Upper lobe of right lung (tissue), 1 donor: ENCODE measurements around the gene GAL3ST3. TPM values are rescaled to one million over a fixed set of nuclear protein-coding genes. Genes with fewer than 3 reads are reported as not detected.
A peak's percentile ranks its signal among the peaks of the same experiment; 100 is the strongest.

Source experiments
- ATAC-seq: fragments of 200-7000 bp; cut with Tn5 transposase; one replicate; pipeline ENCODE4 v1.9.1; 2020; ENCODE audit warnings: mild to moderate bottlenecking, moderate library complexity
- DNase-seq: peaks from one replicate; pipeline ENCODE4 v3.0.0-alpha.2; 2020
- H3K27ac ChIP-seq: fragments of 200-600 bp; one replicate; pipeline ENCODE4 v1.8.0; 2022
- H3K27me3 ChIP-seq: fragments of 200-600 bp; one replicate; pipeline ENCODE4 v1.8.0; 2022; ENCODE audit warnings: mild to moderate bottlenecking
- H3K36me3 ChIP-seq: fragments of 200-600 bp; one replicate; pipeline ENCODE4 v1.8.0; 2022
- H3K4me1 ChIP-seq: fragments of 200-600 bp; one replicate; pipeline ENCODE4 v1.8.0; 2022
- H3K4me3 ChIP-seq: fragments of 200-600 bp; one replicate; pipeline ENCODE4 v1.8.0; 2022; ENCODE audit warnings: mild to moderate bottlenecking
- H3K9me3 ChIP-seq: fragments of 200-600 bp; one replicate; pipeline ENCODE4 v1.8.0; 2022
- intact Hi-C: fragments of 100-400 bp; cut with DNase I; formaldehyde crosslinking; loops from one replicate; pipeline ENCODE4 v1.11.0; 2022
- total RNA-seq: library from RNA; stranded (reverse); fragmentation: NEBNext Ultra II Directional; extraction: Animal tissue kit (Norgen Biotek cat#: 25700); gene quantifications from one replicate; pipeline ENCODE4 v1.2.1, GENCODE V29; 2021
- TF ChIP-seq, protein P1 (sequence below): fragments of 200-600 bp; IDR thresholded peaks from one replicate; pipeline ENCODE4 v1.8.0; 2022; ENCODE audit warnings: antibody characterized with exemption
- donor health status: DM: no; HTN: yes; CAD: no; lungs with severe emphysema.

The GAL3ST3 gene
- total RNA-seq, 1 donor from 2014 or later: not detected

DNA sequence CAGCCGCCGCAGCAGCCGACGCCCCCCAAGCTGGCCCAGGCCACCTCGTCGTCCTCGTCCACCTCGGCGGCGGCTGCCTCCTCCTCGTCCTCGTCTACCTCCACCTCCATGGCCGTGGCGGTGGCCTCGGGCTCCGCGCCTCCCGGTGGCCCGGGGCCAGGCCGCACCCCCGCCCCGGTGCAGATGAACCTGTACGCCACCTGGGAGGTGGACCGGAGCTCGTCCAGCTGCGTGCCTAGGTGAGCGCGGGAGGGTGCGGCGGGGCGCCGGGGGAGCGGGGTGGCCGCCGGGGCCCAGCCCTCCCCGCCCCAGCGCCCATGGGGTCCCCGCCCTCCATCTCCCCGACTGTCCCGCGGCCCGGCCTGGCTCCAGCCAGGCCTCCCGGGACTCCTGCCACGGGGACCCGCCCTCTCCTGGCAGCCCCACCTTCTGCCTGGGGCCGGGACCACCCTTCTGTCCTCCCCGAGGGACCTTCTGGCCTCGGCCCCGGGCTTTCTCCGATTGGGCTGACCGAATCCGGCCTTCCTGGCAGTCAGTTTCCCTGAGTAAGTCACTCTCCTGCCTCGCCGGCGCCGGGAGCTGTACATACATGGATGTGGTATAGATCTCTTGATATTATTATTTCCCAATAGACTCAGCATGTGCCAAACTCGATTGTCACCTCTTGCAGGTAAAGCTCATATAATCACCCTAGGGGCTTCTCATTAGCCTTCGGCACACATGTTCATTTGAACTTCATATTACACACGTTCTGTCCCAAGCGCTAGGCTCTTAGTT lies 21.8 kb upstream of the GAL3ST3 start:
- TF ChIP-seq, protein P1, sequence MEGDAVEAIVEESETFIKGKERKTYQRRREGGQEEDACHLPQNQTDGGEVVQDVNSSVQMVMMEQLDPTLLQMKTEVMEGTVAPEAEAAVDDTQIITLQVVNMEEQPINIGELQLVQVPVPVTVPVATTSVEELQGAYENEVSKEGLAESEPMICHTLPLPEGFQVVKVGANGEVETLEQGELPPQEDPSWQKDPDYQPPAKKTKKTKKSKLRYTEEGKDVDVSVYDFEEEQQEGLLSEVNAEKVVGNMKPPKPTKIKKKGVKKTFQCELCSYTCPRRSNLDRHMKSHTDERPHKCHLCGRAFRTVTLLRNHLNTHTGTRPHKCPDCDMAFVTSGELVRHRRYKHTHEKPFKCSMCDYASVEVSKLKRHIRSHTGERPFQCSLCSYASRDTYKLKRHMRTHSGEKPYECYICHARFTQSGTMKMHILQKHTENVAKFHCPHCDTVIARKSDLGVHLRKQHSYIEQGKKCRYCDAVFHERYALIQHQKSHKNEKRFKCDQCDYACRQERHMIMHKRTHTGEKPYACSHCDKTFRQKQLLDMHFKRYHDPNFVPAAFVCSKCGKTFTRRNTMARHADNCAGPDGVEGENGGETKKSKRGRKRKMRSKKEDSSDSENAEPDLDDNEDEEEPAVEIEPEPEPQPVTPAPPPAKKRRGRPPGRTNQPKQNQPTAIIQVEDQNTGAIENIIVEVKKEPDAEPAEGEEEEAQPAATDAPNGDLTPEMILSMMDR: no peak
- Histone ChIP-seq H3K4me3 (peak overlapping the region; percentile 82), H3K36me3 (peaks cover 41% of the 10 kb centered on the region), H3K9me3 (no peaks in the 10 kb centered on the region), H3K27me3 (no peaks in the 10 kb centered on the region), H3K27ac (peak overlapping the region; percentile 83), H3K4me1 (peaks cover 26% of the 10 kb centered on the region)
- intact Hi-C loops: no loop called here
- peak; percentile 36 for ATAC-seq
- peak; percentile 78 for DNase-seq

DNA sequence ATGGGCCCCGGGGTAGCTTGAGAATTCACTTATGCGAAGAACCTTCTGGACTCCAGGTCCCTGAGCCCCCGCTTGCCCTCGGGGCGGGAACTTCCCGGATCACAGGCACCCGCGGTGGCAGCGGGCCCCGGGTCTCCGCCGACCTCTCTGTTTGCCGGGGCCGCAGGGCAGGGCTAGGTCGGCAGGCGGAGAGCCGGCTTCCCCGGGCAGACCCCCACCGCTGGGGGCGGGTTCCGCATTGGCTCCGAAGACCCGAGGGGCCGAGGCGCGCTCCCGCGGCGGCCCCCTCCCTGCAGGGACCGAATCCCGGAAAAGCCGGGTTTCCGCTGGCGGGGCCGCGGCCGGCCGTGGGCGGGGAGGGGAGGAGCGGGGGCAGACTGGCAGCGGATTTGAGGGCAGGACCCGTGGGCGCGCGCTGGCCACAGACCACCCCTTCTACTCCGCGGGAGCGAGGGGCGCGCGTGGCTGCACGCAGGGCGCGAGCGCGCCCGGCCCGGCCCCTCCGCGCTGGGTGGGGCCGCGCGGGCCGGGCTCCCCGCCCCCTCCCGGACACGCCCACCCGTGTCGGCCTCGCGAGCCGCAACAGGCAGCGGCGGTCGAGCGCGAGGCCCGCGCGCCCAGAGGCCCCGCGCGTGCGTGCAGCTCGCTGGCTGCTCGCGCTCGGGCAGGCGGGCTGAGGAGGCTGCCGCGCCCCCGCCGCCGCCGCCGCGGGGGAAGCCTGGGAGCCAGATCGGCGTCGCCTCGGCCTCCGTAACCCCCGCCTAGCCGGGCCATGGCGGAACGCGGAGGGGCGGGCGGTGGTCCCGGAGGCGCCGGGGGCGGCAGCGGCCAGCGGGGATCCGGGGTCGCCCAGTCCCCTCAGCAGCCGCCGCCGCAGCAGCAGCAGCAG lies 21.0 kb upstream of the GAL3ST3 start, which contains the start of gene PACS1:
PACS1 (plus strand) TSS at position 558 of the 889 bp plus-strand sequence; CDS start at position 773, 215 bp downstream.
- intact Hi-C loops: loop anchor here (10.0 kb wide), 1 partner anchor 65 kb away; no protein-coding TSS in a partner anchor
- ATAC-seq: peak; percentile 88

DNA sequence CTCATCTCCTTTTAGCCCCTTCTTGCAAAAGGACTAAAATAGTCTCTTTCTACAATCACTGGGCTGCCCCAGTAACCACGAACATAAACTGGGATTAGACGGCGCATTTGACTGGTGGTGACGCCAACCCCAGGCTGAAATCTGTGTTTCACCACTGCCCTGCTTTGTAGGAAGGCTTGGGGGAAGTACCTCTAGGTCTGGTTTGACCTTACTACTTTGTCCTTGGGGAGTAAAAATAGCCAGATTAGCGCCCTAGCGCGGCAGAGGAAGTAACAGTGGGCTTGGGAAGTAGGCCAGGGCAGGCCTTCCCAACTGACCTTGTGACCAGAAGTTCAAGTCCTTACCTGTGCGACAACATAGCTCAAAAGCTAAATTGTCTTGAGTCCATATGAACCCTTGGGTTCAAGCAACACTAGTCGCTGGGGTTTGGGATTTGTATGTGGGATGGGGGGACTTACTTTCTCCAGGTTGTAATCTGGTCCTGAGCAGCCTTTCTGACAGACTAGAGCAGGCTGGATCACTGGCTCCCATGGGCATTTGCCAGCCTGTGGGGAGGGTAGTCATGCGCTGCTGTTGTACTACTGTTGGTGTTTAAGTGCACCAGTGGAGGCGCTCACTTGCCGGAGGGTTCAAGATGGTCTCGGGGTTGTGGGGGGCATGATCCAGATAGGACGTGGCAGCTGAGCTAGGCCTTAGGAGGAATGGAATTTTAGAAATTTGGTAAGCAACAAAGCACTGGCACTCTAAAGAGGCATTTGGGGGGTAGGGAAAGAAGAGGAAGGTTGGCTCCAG lies 20.2 kb upstream of the GAL3ST3 start:
- peaks cover 52% of the 10 kb centered on the region for H3K36me3 ChIP-seq
- intact Hi-C loops: loop anchor here (10.0 kb wide), 1 partner anchor 66 kb away; no protein-coding TSS in a partner anchor
- H3K9me3 ChIP-seq: no peaks in the 10 kb centered on the region
- no peaks in the 10 kb centered on the region for H3K27me3 ChIP-seq
- DNase-seq (no peak), ATAC-seq (peak; percentile 45)
- peak overlapping the region; percentile 63 for H3K4me3 ChIP-seq
- H3K4me1 ChIP-seq: peaks cover 26% of the 10 kb centered on the region
- peak overlapping the region; percentile 93 for H3K27ac ChIP-seq
- TF ChIP-seq, protein P1: peak; percentile 4

More for the DNA sequence above, 21.0 kb upstream of the GAL3ST3 start, which contains the start of gene PACS1:
- peak within 1 kb of the TSS; percentile 82 for H3K4me3 ChIP-seq
- H3K36me3 ChIP-seq: peaks cover 48% of the 10 kb centered on the region
- DNase-seq: peak; percentile 92
- no peaks in the 10 kb centered on the region for H3K9me3 ChIP-seq
- H3K4me1 ChIP-seq: peaks cover 26% of the 10 kb centered on the region
- TF ChIP-seq, protein P1: peak; percentile 2
- no peaks in the 10 kb centered on the region for H3K27me3 ChIP-seq
- peak within 1 kb of the TSS; percentile 93 for H3K27ac ChIP-seq

DNA sequence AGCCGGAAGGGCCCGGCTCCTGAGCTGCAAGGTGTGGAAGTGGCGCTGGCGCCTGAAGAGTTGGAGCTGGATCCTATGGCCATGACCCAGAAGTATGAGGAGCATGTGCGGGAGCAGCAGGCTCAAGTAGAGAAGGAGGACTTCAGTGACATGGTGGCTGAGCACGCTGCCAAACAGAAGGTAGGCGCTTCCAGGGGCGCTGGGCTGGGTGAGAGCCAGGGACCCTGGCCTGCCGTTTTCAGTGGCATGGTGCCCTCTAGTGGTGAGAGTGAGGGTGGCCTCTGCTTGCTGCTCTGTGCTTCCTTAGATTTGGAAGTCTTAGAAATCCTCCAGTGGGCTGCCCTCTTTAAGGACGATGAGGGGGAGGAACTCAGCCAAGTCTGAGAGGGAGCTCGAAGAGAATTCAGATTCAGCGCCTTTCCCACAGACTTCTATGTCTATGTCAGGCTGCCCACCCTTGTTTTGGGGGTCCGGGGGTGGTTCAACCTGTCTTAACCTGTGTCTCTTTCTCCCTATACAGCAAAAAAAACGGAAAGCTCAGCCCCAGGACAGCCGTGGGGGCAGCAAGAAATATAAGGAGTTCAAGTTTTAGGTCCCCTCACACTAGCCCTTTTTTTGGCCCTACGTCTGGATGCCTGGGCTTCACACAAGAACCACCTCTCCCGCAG lies 19.3 kb upstream of the GAL3ST3 start:
- TF ChIP-seq, protein P1: peak; percentile 95
- Histone ChIP-seq H3K27ac (peak overlapping the region; percentile 93), H3K4me3 (peak overlapping the region; percentile 63), H3K36me3 (peaks cover 57% of the 10 kb centered on the region), H3K27me3 (no peaks in the 10 kb centered on the region), H3K4me1 (peaks cover 26% of the 10 kb centered on the region), H3K9me3 (no peaks in the 10 kb centered on the region)
- peak; percentile 61 for ATAC-seq
- peak; percentile 80 for DNase-seq
- intact Hi-C loops: loop anchor here (10.0 kb wide), 1 partner anchor 67 kb away; no protein-coding TSS in a partner anchor
